Transverse colon (tissue), 4 donors: ENCODE data around the gene ARHGEF26.

Experiments
- POLR2A ChIP-seq: fragments of 450-650 bp; IDR thresholded peaks from one replicate; pipeline ENCODE4 v1.6.1; 2016; ENCODE audit warnings: antibody characterized with exemption, mild to moderate bottlenecking, moderate library complexity
- POLR2AphosphoS5 ChIP-seq, 3 donors: sonication (generic); formaldehyde crosslinking; IDR thresholded peaks; one replicate each; pipeline ENCODE4 v1.6.1; 2016; ENCODE audit warnings: antibody characterized with exemption in 3 of 3
- TF ChIP-seq, protein P1 (sequence below), 5 experiments: fragments of 200-600 bp in 3 of 5; fragments of 450-650 bp in 2 of 5; sonication (generic) in 3 of 5; IDR thresholded peaks; 1 replicate in 2 of 5; 2 replicates in 3 of 5; pipeline ENCODE4 v1.5.1; 2016 to 2017; ENCODE audit warnings: antibody characterized with exemption in 5 of 5, inconsistent platforms in 3 of 5, mild to moderate bottlenecking in 2 of 5, moderate library complexity in 1 of 5

- TF ChIP-seq, protein P1, sequence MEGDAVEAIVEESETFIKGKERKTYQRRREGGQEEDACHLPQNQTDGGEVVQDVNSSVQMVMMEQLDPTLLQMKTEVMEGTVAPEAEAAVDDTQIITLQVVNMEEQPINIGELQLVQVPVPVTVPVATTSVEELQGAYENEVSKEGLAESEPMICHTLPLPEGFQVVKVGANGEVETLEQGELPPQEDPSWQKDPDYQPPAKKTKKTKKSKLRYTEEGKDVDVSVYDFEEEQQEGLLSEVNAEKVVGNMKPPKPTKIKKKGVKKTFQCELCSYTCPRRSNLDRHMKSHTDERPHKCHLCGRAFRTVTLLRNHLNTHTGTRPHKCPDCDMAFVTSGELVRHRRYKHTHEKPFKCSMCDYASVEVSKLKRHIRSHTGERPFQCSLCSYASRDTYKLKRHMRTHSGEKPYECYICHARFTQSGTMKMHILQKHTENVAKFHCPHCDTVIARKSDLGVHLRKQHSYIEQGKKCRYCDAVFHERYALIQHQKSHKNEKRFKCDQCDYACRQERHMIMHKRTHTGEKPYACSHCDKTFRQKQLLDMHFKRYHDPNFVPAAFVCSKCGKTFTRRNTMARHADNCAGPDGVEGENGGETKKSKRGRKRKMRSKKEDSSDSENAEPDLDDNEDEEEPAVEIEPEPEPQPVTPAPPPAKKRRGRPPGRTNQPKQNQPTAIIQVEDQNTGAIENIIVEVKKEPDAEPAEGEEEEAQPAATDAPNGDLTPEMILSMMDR (IDR thresholded peaks at IDR 0.05) = no peak
- TF ChIP-seq POLR2A (no peak), POLR2AphosphoS5 (IDR thresholded peaks at IDR 0.05) (no peak)
Measured at GRCh38 chr3:154290187-154290586, 169.0 kb downstream of the ARHGEF26 start.
